ENCODE results near the gene LZTS2. TPM values are rescaled to one million over a fixed set of nuclear protein-coding genes. Genes with fewer than 3 reads are reported as not detected.

Gene LZTS2
- total RNA-seq, 1 experiment from 2014 or later, result 11.3 TPM

GRCh38 chr10:101005869-101006567 is 6.4 kb downstream of the LZTS2 start:
- H3K9me3 ChIP-seq (ENCODE audit: low read length), result no peaks in the 10 kb centered on the region
- no peak overlapping the region for H3K9ac ChIP-seq (ENCODE audit: low read length)
- H3K9me2 ChIP-seq (replicated peaks; ENCODE audit: insufficient read depth, low read length), result no peaks in the 10 kb centered on the region
- no peak overlapping the region for H2AFZ ChIP-seq (ENCODE audit: low read length)
- H3K4me2 ChIP-seq (ENCODE audit: low read depth, low read length, poor library complexity, severe bottlenecking), result no peak overlapping the region
- H3K27me3 ChIP-seq (ENCODE audit: low read length), result no peaks in the 10 kb centered on the region
- H3K36me3 ChIP-seq (ENCODE audit: insufficient read depth, low read length), result 0 out of 2 replicates have a peak, but pooled peaks cover 3% of the 10 kb centered on the region
- H3K79me2 ChIP-seq (ENCODE audit: low read length), result peaks cover 4% of the 10 kb centered on the region
- no peak overlapping the region for H3K4me3 ChIP-seq (ENCODE audit: low read length)
- no peaks in the 10 kb centered on the region for H4K20me1 ChIP-seq (ENCODE audit: insufficient read depth, low read depth, low read length)
- no peak for DNase-seq
- H3K27ac ChIP-seq (ENCODE audit: low read length), result no peak overlapping the region
- peaks cover 3% of the 10 kb centered on the region; the same call in 1 of the 2 replicates for H3K4me1 ChIP-seq (ENCODE audit: low read length)

DNA sequence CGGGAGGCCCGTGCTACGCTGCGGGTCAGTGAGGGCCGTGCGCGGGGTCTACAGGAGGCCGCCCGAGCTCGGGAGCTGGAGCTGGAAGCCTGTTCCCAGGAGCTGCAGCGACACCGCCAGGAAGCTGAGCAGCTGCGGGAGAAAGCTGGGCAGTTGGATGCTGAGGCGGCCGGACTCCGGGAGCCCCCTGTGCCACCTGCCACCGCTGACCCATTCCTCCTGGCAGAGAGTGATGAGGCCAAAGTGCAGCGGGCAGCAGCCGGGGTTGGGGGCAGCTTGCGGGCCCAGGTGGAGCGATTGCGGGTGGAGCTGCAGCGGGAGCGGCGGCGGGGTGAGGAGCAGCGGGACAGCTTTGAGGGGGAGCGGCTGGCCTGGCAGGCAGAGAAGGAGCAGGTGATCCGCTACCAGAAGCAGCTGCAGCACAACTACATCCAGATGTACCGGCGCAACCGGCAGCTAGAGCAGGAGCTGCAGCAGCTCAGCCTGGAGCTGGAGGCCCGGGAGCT is 7.0 kb downstream of the LZTS2 start:
- Histone ChIP-seq H3K9ac (ENCODE audit: low read length) (no peak overlapping the region), H3K9me2 (replicated peaks; ENCODE audit: insufficient read depth, low read length) (no peaks in the 10 kb centered on the region), H3K36me3 (ENCODE audit: insufficient read depth, low read length) (0 out of 2 replicates have a peak, but pooled peaks cover 3% of the 10 kb centered on the region), H2AFZ (ENCODE audit: low read length) (no peak overlapping the region), H3K4me2 (ENCODE audit: low read depth, low read length, poor library complexity, severe bottlenecking) (no peak overlapping the region), H3K9me3 (ENCODE audit: low read length) (no peaks in the 10 kb centered on the region), H3K27me3 (ENCODE audit: low read length) (no peaks in the 10 kb centered on the region), H3K4me3 (ENCODE audit: low read length) (no peak overlapping the region), H3K4me1 (ENCODE audit: low read length) (peaks cover 3% of the 10 kb centered on the region; the same call in 1 of the 2 replicates), H3K79me2 (ENCODE audit: low read length) (no peaks in the 10 kb centered on the region), H3K27ac (ENCODE audit: low read length) (no peak overlapping the region), H4K20me1 (ENCODE audit: insufficient read depth, low read depth, low read length) (no peaks in the 10 kb centered on the region)
- no peak for DNase-seq

GRCh38 chr10:101007099-101007711 is 7.6 kb downstream of the LZTS2 start:
- Histone ChIP-seq H3K4me1 (ENCODE audit: low read length) (peaks cover 3% of the 10 kb centered on the region; the same call in 1 of the 2 replicates), H3K4me2 (ENCODE audit: low read depth, low read length, poor library complexity, severe bottlenecking) (no peak overlapping the region), H3K9me3 (ENCODE audit: low read length) (no peaks in the 10 kb centered on the region), H3K9ac (ENCODE audit: low read length) (no peak overlapping the region), H2AFZ (ENCODE audit: low read length) (no peak overlapping the region), H4K20me1 (ENCODE audit: insufficient read depth, low read depth, low read length) (no peaks in the 10 kb centered on the region), H3K27ac (ENCODE audit: low read length) (no peak overlapping the region), H3K9me2 (replicated peaks; ENCODE audit: insufficient read depth, low read length) (no peaks in the 10 kb centered on the region), H3K79me2 (ENCODE audit: low read length) (no peaks in the 10 kb centered on the region), H3K36me3 (ENCODE audit: insufficient read depth, low read length) (0 out of 2 replicates have a peak, but pooled peaks cover 3% of the 10 kb centered on the region), H3K4me3 (ENCODE audit: low read length) (no peak overlapping the region), H3K27me3 (ENCODE audit: low read length) (no peaks in the 10 kb centered on the region)
- no peak for DNase-seq

DNA sequence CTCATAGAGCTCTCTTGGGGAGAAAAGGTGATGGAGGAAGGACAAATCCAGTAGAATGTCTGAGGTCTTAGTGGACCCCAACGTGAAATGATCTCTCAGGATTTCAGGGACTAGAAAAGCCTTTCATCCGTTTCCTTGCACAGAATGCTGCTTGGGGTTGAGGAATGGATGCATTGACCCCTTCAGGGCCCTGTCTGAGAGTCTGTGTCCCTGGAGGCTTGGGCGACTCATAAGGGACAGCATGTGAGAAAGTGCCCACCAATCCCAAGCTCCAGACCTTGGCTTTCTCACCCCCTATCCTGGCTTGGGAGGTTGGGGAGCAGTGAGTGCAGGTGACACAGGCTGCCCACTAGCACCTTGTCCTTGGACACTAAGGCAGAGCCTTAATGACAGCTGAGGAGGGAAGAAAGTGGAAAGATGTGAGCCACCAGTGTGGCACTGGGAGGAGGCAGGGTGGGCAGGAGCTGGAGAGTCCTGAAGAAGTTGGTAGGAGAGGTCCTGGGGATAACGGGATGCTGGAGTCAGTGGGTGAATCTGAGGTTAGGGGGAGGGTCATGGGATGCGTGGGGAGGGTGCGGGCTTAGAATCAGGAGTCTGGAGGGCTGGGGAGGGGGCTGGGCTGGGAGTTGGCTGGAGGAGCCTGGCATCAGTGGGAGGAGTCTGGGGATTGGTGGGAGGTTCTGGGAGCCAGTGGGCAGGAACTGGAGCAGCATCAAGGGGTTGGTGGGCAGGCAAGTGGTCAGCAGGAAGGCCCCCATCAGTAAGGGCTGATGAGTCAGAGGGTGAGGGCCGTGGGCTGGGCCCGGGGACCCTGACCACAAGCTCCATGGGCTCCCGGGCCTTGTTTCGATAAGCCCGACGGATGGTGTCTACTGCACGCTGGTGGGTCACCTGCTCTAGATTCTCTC is 8.6 kb downstream of the LZTS2 start:
- 0 out of 2 replicates have a peak, but pooled peaks cover under 1% of the 10 kb centered on the region for H3K36me3 ChIP-seq (ENCODE audit: insufficient read depth, low read length)
- H3K9me3 ChIP-seq (ENCODE audit: low read length), result no peaks in the 10 kb centered on the region
- H3K27me3 ChIP-seq (ENCODE audit: low read length), result no peaks in the 10 kb centered on the region
- no peak for DNase-seq
- no peak overlapping the region for H3K4me2 ChIP-seq (ENCODE audit: low read depth, low read length, poor library complexity, severe bottlenecking)
- no peaks in the 10 kb centered on the region for H4K20me1 ChIP-seq (ENCODE audit: insufficient read depth, low read depth, low read length)
- H3K9ac ChIP-seq (ENCODE audit: low read length), result no peak overlapping the region
- H3K4me3 ChIP-seq (ENCODE audit: low read length), result no peak overlapping the region
- no peak overlapping the region for H3K27ac ChIP-seq (ENCODE audit: low read length)
- no peaks in the 10 kb centered on the region for H3K9me2 ChIP-seq (replicated peaks; ENCODE audit: insufficient read depth, low read length)
- H3K4me1 ChIP-seq (ENCODE audit: low read length), result peaks cover 9% of the 10 kb centered on the region
- H3K79me2 ChIP-seq (ENCODE audit: low read length), result no peaks in the 10 kb centered on the region
- H2AFZ ChIP-seq (ENCODE audit: low read length), result no peak overlapping the region

DNA sequence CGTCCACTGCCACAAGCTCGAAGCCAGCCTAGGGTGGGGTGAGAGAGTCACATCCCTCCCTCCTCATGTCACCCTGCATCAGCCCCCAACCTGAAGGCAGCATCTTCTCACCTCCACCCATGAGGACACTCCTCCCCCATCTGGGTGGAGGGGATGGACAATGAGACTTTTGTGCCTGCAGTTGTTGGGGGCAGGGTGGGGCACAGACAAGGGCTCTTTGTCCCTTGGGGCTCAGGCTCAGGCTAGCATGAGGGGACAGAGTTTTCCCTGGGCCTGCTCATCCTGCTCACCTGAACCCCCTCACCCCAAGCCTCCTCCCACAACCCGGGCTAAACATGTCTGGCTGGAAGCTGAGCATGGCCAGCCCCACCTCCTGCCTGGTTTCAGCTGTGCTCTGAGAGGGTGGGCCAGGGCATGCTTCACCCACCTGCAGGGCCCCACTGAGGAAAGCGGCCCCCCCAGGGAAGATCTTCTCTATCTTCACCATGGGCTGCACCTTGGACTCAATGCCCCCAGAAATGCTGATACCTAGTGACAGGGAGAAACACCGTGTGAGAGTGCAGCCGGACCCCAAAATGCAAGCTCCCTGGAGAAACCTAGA is 9.3 kb downstream of the LZTS2 start:
- H3K79me2 ChIP-seq (ENCODE audit: low read length), result no peaks in the 10 kb centered on the region
- H3K4me1 ChIP-seq (ENCODE audit: low read length), result peaks cover 14% of the 10 kb centered on the region
- no peak overlapping the region for H3K4me3 ChIP-seq (ENCODE audit: low read length)
- no peaks in the 10 kb centered on the region for H4K20me1 ChIP-seq (ENCODE audit: insufficient read depth, low read depth, low read length)
- no peak overlapping the region for H3K4me2 ChIP-seq (ENCODE audit: low read depth, low read length, poor library complexity, severe bottlenecking)
- H3K9me2 ChIP-seq (replicated peaks; ENCODE audit: insufficient read depth, low read length), result no peaks in the 10 kb centered on the region
- no peak overlapping the region for H2AFZ ChIP-seq (ENCODE audit: low read length)
- no peaks in the 10 kb centered on the region for H3K9me3 ChIP-seq (ENCODE audit: low read length)
- no peaks in the 10 kb centered on the region for H3K36me3 ChIP-seq (ENCODE audit: insufficient read depth, low read length)
- no peaks in the 10 kb centered on the region for H3K27me3 ChIP-seq (ENCODE audit: low read length)
- DNase-seq, result no peak
- H3K27ac ChIP-seq (ENCODE audit: low read length), result no peak overlapping the region
- no peak overlapping the region for H3K9ac ChIP-seq (ENCODE audit: low read length)

- H3K4me1 ChIP-seq (ENCODE audit: low read length), result peaks cover 27% of the 10 kb centered on the region
- no peaks in the 10 kb centered on the region for H3K9me3 ChIP-seq (ENCODE audit: low read length)
- no peak overlapping the region for H3K27ac ChIP-seq (ENCODE audit: low read length)
- H3K36me3 ChIP-seq (ENCODE audit: insufficient read depth, low read length), result no peaks in the 10 kb centered on the region
- no peak overlapping the region for H3K4me2 ChIP-seq (ENCODE audit: low read depth, low read length, poor library complexity, severe bottlenecking)
- no peaks in the 10 kb centered on the region for H3K79me2 ChIP-seq (ENCODE audit: low read length)
- H2AFZ ChIP-seq (ENCODE audit: low read length), result no peak overlapping the region
- H3K9me2 ChIP-seq (replicated peaks; ENCODE audit: insufficient read depth, low read length), result no peaks in the 10 kb centered on the region
- no peak for DNase-seq
- no peak overlapping the region for H3K9ac ChIP-seq (ENCODE audit: low read length)
- no peak overlapping the region for H3K4me3 ChIP-seq (ENCODE audit: low read length)
- H3K27me3 ChIP-seq (ENCODE audit: low read length), result no peaks in the 10 kb centered on the region
- H4K20me1 ChIP-seq (ENCODE audit: insufficient read depth, low read depth, low read length), result no peaks in the 10 kb centered on the region
Observed at GRCh38 chr10:101010329-101010728, 10.7 kb downstream of the LZTS2 start.

- Histone ChIP-seq H3K4me1 (ENCODE audit: low read length) (peaks cover 41% of the 10 kb centered on the region), H3K27ac (ENCODE audit: low read length) (no peak overlapping the region), H3K4me3 (ENCODE audit: low read length) (no peak overlapping the region), H3K36me3 (ENCODE audit: insufficient read depth, low read length) (no peaks in the 10 kb centered on the region), H4K20me1 (ENCODE audit: insufficient read depth, low read depth, low read length) (no peaks in the 10 kb centered on the region), H3K9me2 (replicated peaks; ENCODE audit: insufficient read depth, low read length) (no peaks in the 10 kb centered on the region), H3K79me2 (ENCODE audit: low read length) (no peaks in the 10 kb centered on the region), H3K9ac (ENCODE audit: low read length) (no peak overlapping the region), H2AFZ (ENCODE audit: low read length) (no peak overlapping the region), H3K27me3 (ENCODE audit: low read length) (no peaks in the 10 kb centered on the region), H3K4me2 (ENCODE audit: low read depth, low read length, poor library complexity, severe bottlenecking) (no peak overlapping the region), H3K9me3 (ENCODE audit: low read length) (no peaks in the 10 kb centered on the region)
- DNase-seq, result no peak
Observed at GRCh38 chr10:101011517-101012423, 12.2 kb downstream of the LZTS2 start.
